Liver (tissue), 3 donors: ENCODE data around the gene CTDSP2.

Experiments used
- CTCF ChIP-seq: fragments of 150-350 bp; IDR thresholded peaks from 2 replicates; pipeline ENCODE4 v1.5.1; 2017; ENCODE audit warnings: improper control_type of control experiment, low read depth, low read length; ENCODE audit not compliant: missing input control
- HNF4A ChIP-seq, 2 donors: conservative IDR thresholded peaks; 2 replicates each; pipeline ENCODE4 v1.6.1; 2016; ENCODE audit warnings: antibody characterized with exemption in 2 of 2, mild to moderate bottlenecking in 2 of 2
- JUND ChIP-seq, 2 donors: IDR thresholded peaks; 2 replicates each; pipeline ENCODE4 v1.6.1; 2016; ENCODE audit warnings: antibody characterized with exemption in 2 of 2
- MAX ChIP-seq: IDR thresholded peaks from 2 replicates; pipeline ENCODE4 v1.6.1; 2016; ENCODE audit warnings: antibody characterized with exemption
- REST ChIP-seq: IDR thresholded peaks from 2 replicates; pipeline ENCODE4 v1.6.1; 2016; ENCODE audit warnings: antibody characterized with exemption, mild to moderate bottlenecking
- SP1 ChIP-seq: IDR thresholded peaks from 2 replicates; pipeline ENCODE4 v1.6.1; 2018; ENCODE audit warnings: antibody characterized with exemption, mild to moderate bottlenecking
- TAF1 ChIP-seq: conservative IDR thresholded peaks from 2 replicates; pipeline ENCODE4 v1.6.1; 2016; ENCODE audit warnings: antibody characterized with exemption, mild to moderate bottlenecking
- YY1 ChIP-seq: IDR thresholded peaks from 2 replicates; pipeline ENCODE4 v1.6.1; 2016; ENCODE audit warnings: antibody characterized with exemption, mild to moderate bottlenecking
- donor health status: healthy.
- donor health status: healthy.

GRCh38 chr12:57887631-57888408, 41.3 kb upstream of the CTDSP2 start:
- TF ChIP-seq JUND (IDR thresholded peaks at IDR 0.05) = no peak
- TF ChIP-seq CTCF = no peak
- TF ChIP-seq YY1 = no peak
- TF ChIP-seq REST = no peak
- TF ChIP-seq TAF1 = no peak
- TF ChIP-seq SP1 = no peak
- TF ChIP-seq MAX = no peak
- TF ChIP-seq HNF4A (conservative IDR thresholded peaks at IDR 0.05) = no peak
